H1 (cell line): Measurements from ENCODE around the gene MYH10. TPM values are rescaled to one million over a fixed set of nuclear protein-coding genes. Genes with fewer than 3 reads are reported as not detected.

Source experiments
- CTCF ChIA-PET: fragments of 300-600 bp; sonication (Branson Sonifier 250); formaldehyde crosslinking; loops from one replicate; lab custom pipeline; 2021; ENCODE audit not compliant: partially characterized antibody; lab: Charles Lee
- POLR2A ChIA-PET: fragments of 300-600 bp; sonication (Branson Sonifier 250); formaldehyde crosslinking; loops from one replicate; lab custom pipeline; 2021; ENCODE audit warnings: inconsistent platforms; ENCODE audit not compliant: partially characterized antibody; lab: Charles Lee
- DNase-seq, 2 experiments: peaks; one replicate each; pipeline versions ENCODE4 v3.0.0 to v3.0.0-alpha.2; 2010 to 2022; ENCODE audit warnings: low spot score in 2 of 2, low read depth in 1 of 2, mixed read lengths in 1 of 2
- FAIRE-seq: peaks from 2 replicates; lab custom pipeline; 2011; peaks lifted over from hg19 to GRCh38; lab: Jason Lieb, UNC
- H2AFZ ChIP-seq: 2 replicates; pipeline ENCODE4 v1.8.1; 2012; ENCODE audit warnings: low read length, inconsistent platforms
- H2AK5ac ChIP-seq: 2 replicates; pipeline ENCODE4 v1.6.1; 2013; ENCODE audit warnings: low read depth, low read length
- H2BK120ac ChIP-seq: replicated peaks from 2 replicates; pipeline ENCODE3; 2013; ENCODE audit warnings: low read depth, low read length, inconsistent platforms
- H2BK12ac ChIP-seq: 2 replicates; pipeline ENCODE4 v1.6.1; 2013; ENCODE audit warnings: low read depth, low read length
- H2BK15ac ChIP-seq: 2 replicates; pipeline ENCODE4 v1.6.1; 2013; ENCODE audit warnings: low read length
- H2BK20ac ChIP-seq: 2 replicates; pipeline ENCODE4 v1.6.1; 2013; ENCODE audit warnings: low read length
- H2BK5ac ChIP-seq: 2 replicates; pipeline ENCODE4 v1.6.1; 2013; ENCODE audit warnings: low read depth, low read length
- H3K14ac ChIP-seq: 2 replicates; pipeline ENCODE4 v1.6.1; 2013; ENCODE audit warnings: inconsistent platforms; ENCODE audit not compliant: insufficient read length
- H3K18ac ChIP-seq: 2 replicates; pipeline ENCODE4 v1.6.1; 2013; ENCODE audit warnings: low read length; ENCODE audit errors: extremely low read depth
- H3K23ac ChIP-seq: 2 replicates; pipeline ENCODE4 v1.6.1; 2013; ENCODE audit warnings: inconsistent platforms; ENCODE audit not compliant: insufficient read length
- H3K23me2 ChIP-seq: 2 replicates; pipeline ENCODE4 v1.6.1; 2013; ENCODE audit warnings: low read depth, low read length
- H3K27ac ChIP-seq: 2 replicates; pipeline ENCODE4 v1.6.1; 2011; ENCODE audit warnings: low read depth, low read length, inconsistent platforms
- H3K27me3 ChIP-seq, 4 experiments: replicated peaks in 1 of 4; 1 replicate in 1 of 4; 2 replicates in 3 of 4; pipeline versions ENCODE4 v1.6.1 to v1.8.1; 2011 to 2013; ENCODE audit warnings: low read length in 3 of 4, mild to moderate bottlenecking in 3 of 4, inconsistent platforms in 2 of 4, mixed read lengths in 2 of 4, moderate library complexity in 1 of 4; ENCODE audit not compliant: control insufficient read depth in 3 of 4, insufficient read depth in 3 of 4; ENCODE audit errors: extremely low read depth in 1 of 4
- H3K36me3 ChIP-seq, 4 experiments: 2 replicates each; pipeline versions ENCODE4 v1.6.1 to v1.8.1; 2011 to 2013; ENCODE audit warnings: mild to moderate bottlenecking in 4 of 4, low read length in 3 of 4, moderate library complexity in 2 of 4, control low read depth in 1 of 4, inconsistent platforms in 1 of 4; ENCODE audit not compliant: insufficient read depth in 4 of 4, control insufficient read depth in 2 of 4
- H3K4ac ChIP-seq: replicated peaks from 2 replicates; pipeline ENCODE3; 2013; ENCODE audit warnings: low read length, low read depth, mixed read lengths, inconsistent platforms; ENCODE audit not compliant: insufficient read length
- H3K4me1 ChIP-seq, 4 experiments: replicated peaks in 1 of 4; 1 replicate in 1 of 4; 2 replicates in 3 of 4; pipeline versions ENCODE4 v1.6.1 to v1.8.1; 2011 to 2013; ENCODE audit warnings: low read length in 3 of 4, inconsistent platforms in 2 of 4, mixed read lengths in 1 of 4; ENCODE audit not compliant: insufficient read depth in 4 of 4, control insufficient read depth in 3 of 4
- H3K4me2 ChIP-seq, 2 experiments: 2 replicates each; pipeline versions ENCODE4 v1.6.1 to v1.8.1; 2011 to 2013; ENCODE audit warnings: low read depth in 2 of 2, low read length in 2 of 2, control low read depth in 1 of 2, inconsistent platforms in 1 of 2, mild to moderate bottlenecking in 1 of 2; ENCODE audit not compliant: insufficient read depth in 1 of 2
- H3K4me3 ChIP-seq, 4 experiments: fragments of 200-600, 300-600 bp in 1 of 4; sonication (generic), shearing (Covaris generic), sonication (Bioruptor Twin) in 1 of 4; 2 replicates each; pipeline versions ENCODE4 v1.5.1 to v1.8.1; 2011 to 2016; ENCODE audit warnings: low read length in 4 of 4, low read depth in 3 of 4, control low read depth in 2 of 4, inconsistent platforms in 2 of 4, mild to moderate bottlenecking in 2 of 4, mixed read lengths in 1 of 4, moderate library complexity in 1 of 4; ENCODE audit not compliant: insufficient read depth in 2 of 4; ENCODE audit errors: extremely low read depth in 1 of 4
- H3K56ac ChIP-seq: replicated peaks from 2 replicates; pipeline ENCODE3; 2013; ENCODE audit warnings: low read depth, mild to moderate bottlenecking, mixed read lengths, low read length, inconsistent platforms; ENCODE audit not compliant: insufficient read length
- H3K79me1 ChIP-seq: 2 replicates; pipeline ENCODE4 v1.6.1; 2013; ENCODE audit warnings: low read depth, low read length, control low read depth
- H3K79me2 ChIP-seq, 2 experiments: 2 replicates each; pipeline versions ENCODE4 v1.6.1 to v1.8.1; 2012 to 2013; ENCODE audit warnings: low read length in 2 of 2, mild to moderate bottlenecking in 2 of 2, inconsistent platforms in 1 of 2; ENCODE audit not compliant: insufficient read depth in 2 of 2, control insufficient read depth in 1 of 2
- H3K9ac ChIP-seq, 4 experiments: replicated peaks in 1 of 4; 1 replicate in 1 of 4; 2 replicates in 3 of 4; pipeline versions ENCODE4 v1.6.1 to v1.8.1; 2011 to 2013; ENCODE audit warnings: low read depth in 3 of 4, low read length in 3 of 4, control low read depth in 2 of 4, mild to moderate bottlenecking in 2 of 4, moderate library complexity in 2 of 4, inconsistent platforms in 1 of 4; ENCODE audit errors: extremely low read depth in 1 of 4
- H3K9me3 ChIP-seq, 2 experiments: 2 replicates each; pipeline versions ENCODE4 v1.6.1 to v1.8.1; 2012 to 2013; ENCODE audit warnings: mild to moderate bottlenecking in 2 of 2, moderate library complexity in 2 of 2, control low read depth in 1 of 2, inconsistent platforms in 1 of 2, low read depth in 1 of 2, low read length in 1 of 2, mixed read lengths in 1 of 2; ENCODE audit not compliant: insufficient read depth in 2 of 2
- H4K20me1 ChIP-seq, 2 experiments: replicated peaks in 1 of 2; 2 replicates each; pipeline versions ENCODE3 to v1.8.1; 2011 to 2013; ENCODE audit warnings: inconsistent platforms in 2 of 2, low read length in 2 of 2, mild to moderate bottlenecking in 1 of 2; ENCODE audit not compliant: insufficient read depth in 2 of 2, control insufficient read depth in 1 of 2
- H4K5ac ChIP-seq: 2 replicates; pipeline ENCODE4 v1.6.1; 2013; ENCODE audit warnings: low read length, low read depth, mixed read lengths, inconsistent platforms; ENCODE audit not compliant: insufficient read length
- H4K8ac ChIP-seq: 2 replicates; pipeline ENCODE4 v1.8.0; 2013; ENCODE audit warnings: mild to moderate bottlenecking, moderate library complexity, low read length, inconsistent platforms; ENCODE audit not compliant: insufficient read depth; ENCODE audit errors: extremely low read depth
- H4K91ac ChIP-seq: replicated peaks from 2 replicates; pipeline ENCODE3; 2013; ENCODE audit warnings: low read length, mixed read lengths, inconsistent platforms; ENCODE audit not compliant: insufficient read length
- HDAC6 ChIP-seq: IDR thresholded peaks from one replicate; pipeline ENCODE4 v1.7.1; 2012; ENCODE audit warnings: low read depth, mild to moderate bottlenecking, inconsistent platforms, low read length, moderate library complexity
- WGBS, 2 experiments: shearing (Covaris generic) in 1 of 2; methylation state at CpG; one replicate each; pipeline versions ENCODE4 v1.1.6 to v1.1.7; 2013 to 2015; ENCODE audit warnings: low lambda C conversion rate in 2 of 2, mixed read lengths in 2 of 2, inconsistent platforms in 1 of 2, low coverage in 1 of 2, missing lambda C conversion rate in 1 of 2; ENCODE audit not compliant: insufficient replicate concordance in 2 of 2, insufficient coverage in 1 of 2, insufficient read length in 1 of 2; ENCODE audit errors: extremely low coverage in 1 of 2, missing lambda C conversion rate in 1 of 2; 5-methylcytosine and 5-hydroxymethylcytosine counted together
- polyA plus RNA-seq, 7 experiments: library from polyadenylated mRNA; depleted of rRNA in 3 of 7; stranded (reverse) in 5 of 7; unstranded in 2 of 7; fragments of >200 nt in 5 of 7; fragments of 200-250 nt in 2 of 7; gene quantifications; 1 replicate in 5 of 7; 2 replicates in 1 of 7; 4 replicates in 1 of 7; pipeline versions ENCODE4 v1.2.1 to v1.2.3, GENCODE V29; 2011 to 2013; ENCODE audit warnings: missing spikeins in 2 of 7, mixed read lengths in 2 of 7
- total RNA-seq: library from RNA; stranded (reverse); fragmentation: NEBNext Ultra II Directional; extraction: Animal tissue kit (Norgen Biotek cat#: 25700); gene quantifications from 2 replicates; pipeline ENCODE4 v1.2.1, GENCODE V29; 2021
- TF ChIP-seq, protein P1 (sequence below): IDR thresholded peaks from 2 replicates; pipeline ENCODE4 v1.6.1; 2011; ENCODE audit warnings: low read length, improper control_type of control experiment

MYH10 gene
- total and polyA plus RNA-seq, 2 of the 8 experiments (the other 6 are each of a cell fraction or from before 2014, with no cell fraction given): 64.1 to 289 TPM

DNA sequence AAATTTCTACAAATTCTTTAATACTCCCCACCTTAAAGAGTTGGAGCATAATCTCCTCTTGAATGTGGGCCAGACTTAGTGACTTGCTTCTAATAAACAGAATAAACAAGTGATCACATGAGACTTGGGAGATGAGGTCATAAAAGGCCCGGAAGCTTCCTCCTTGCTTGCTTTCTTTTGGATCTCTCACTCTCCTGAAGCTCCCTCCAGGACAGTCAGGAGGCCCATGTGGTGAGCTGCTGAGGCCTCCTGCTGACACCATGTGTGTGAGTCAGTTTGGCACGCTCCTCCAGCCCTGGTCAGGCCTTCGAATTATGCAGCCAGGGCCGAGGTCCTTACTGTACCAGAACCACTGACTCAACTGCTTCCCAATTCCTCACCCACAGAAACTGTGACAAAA lies 141.6 kb downstream of the MYH10 start:
- Histone ChIP-seq H2BK20ac (no peak overlapping the region), H4K20me1 (peaks cover 2 to 4% of the 10 kb centered on the region in 2 experiments), H3K4ac (no peak overlapping the region), H3K9me3 (no peaks in the 10 kb centered on the region), H3K27me3 (no peaks in the 10 kb centered on the region), H3K14ac (no peak overlapping the region), H3K23ac (no peak overlapping the region), H3K79me2 (no peaks in the 10 kb centered on the region), H4K8ac (no peak overlapping the region), H4K91ac (no peak overlapping the region), H2BK120ac (no peak overlapping the region), H2BK12ac (no peak overlapping the region), H2AFZ (no peak overlapping the region), H3K4me1 (no peaks in the 10 kb centered on the region), H2BK15ac (no peak overlapping the region), H3K9ac (no peak overlapping the region), H3K27ac (no peak overlapping the region), H2BK5ac (no peak overlapping the region), H3K18ac (no peak overlapping the region), H3K36me3 (peaks cover 52 to 95% (median 71%) of the 10 kb centered on the region in 4 experiments), H2AK5ac (no peak overlapping the region), H4K5ac (no peak overlapping the region), H3K4me2 (no peak overlapping the region), H3K23me2 (no peaks in the 10 kb centered on the region), H3K56ac (no peak overlapping the region), H3K4me3 (no peak overlapping the region), H3K79me1 (no peaks in the 10 kb centered on the region)
- DNase-seq: no peak
- no peak for FAIRE-seq
- 88% methylated on average over 4 of the region's 4 CpGs; no CpG with 5 or more reads in 1 of the 2 experiments for WGBS, 2 experiments
- CTCF ChIA-PET: interaction anchor here (1.4 to 2.2 kb wide), 2 partner anchors 11 to 12 kb away, joined by 4 to 9 read pairs; no protein-coding TSS in a partner anchor
- POLR2A ChIA-PET: interaction anchor here (1.2 kb wide), 1 partner anchor 11 kb away, joined by 3 read pairs; no protein-coding TSS in a partner anchor
- TF ChIP-seq, protein P1, sequence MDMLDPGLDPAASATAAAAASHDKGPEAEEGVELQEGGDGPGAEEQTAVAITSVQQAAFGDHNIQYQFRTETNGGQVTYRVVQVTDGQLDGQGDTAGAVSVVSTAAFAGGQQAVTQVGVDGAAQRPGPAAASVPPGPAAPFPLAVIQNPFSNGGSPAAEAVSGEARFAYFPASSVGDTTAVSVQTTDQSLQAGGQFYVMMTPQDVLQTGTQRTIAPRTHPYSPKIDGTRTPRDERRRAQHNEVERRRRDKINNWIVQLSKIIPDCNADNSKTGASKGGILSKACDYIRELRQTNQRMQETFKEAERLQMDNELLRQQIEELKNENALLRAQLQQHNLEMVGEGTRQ: no peak
- TF ChIP-seq HDAC6: no peak
